HEK293 (cell line): Measurements from ENCODE around the gene LYSMD3.
A peak's percentile ranks its signal among the peaks of the same experiment; 100 is the strongest.

Experiments
- CTCF ChIA-PET: fragments of 350-600 bp; formaldehyde crosslinking; extraction: SDS; loops from one replicate; lab custom pipeline; 2021; ENCODE audit warnings: antibody characterized with exemption; lab: Yijun Ruan, JAX
- POLR2A ChIA-PET: fragments of 300-600 bp; formaldehyde crosslinking; extraction: SDS; loops from one replicate; lab custom pipeline; 2020; ENCODE audit warnings: antibody characterized with exemption, inconsistent platforms; lab: Yijun Ruan, JAX
- H3K27ac ChIP-seq: fragments of 200-500 bp; sonication (Bioruptor generic); 2 replicates; pipeline ENCODE4 v1.5.1; 2014; ENCODE audit warnings: low read depth, low read length, control low read depth, inconsistent platforms; ENCODE audit errors: extremely low read depth
- H3K36me3 ChIP-seq, 2 experiments: fragments of 200-500 bp in 1 of 2; sonication (Bioruptor generic) in 1 of 2; 1 replicate in 1 of 2; 2 replicates in 1 of 2; pipeline ENCODE4 v1.5.1; 2014 to 2017; ENCODE audit warnings: inconsistent platforms in 2 of 2, low read length in 2 of 2; ENCODE audit not compliant: control insufficient read depth in 2 of 2, insufficient read depth in 1 of 2
- H3K4me1 ChIP-seq: fragments of 200-500 bp; sonication (Bioruptor generic); 2 replicates; pipeline ENCODE4 v1.5.1; 2014; ENCODE audit warnings: mild to moderate bottlenecking, low read length, inconsistent platforms; ENCODE audit not compliant: control insufficient read depth, insufficient read depth
- H3K4me3 ChIP-seq: 2 replicates; pipeline ENCODE4 v1.5.1; 2011; ENCODE audit warnings: low read depth, mild to moderate bottlenecking, control low read depth, low read length, moderate library complexity
- H3K9me3 ChIP-seq: fragments of 200-500 bp; sonication (Bioruptor generic); 2 replicates; pipeline ENCODE4 v1.5.1; 2014; ENCODE audit warnings: low read depth, low read length, inconsistent platforms; ENCODE audit not compliant: control insufficient read depth, insufficient read depth
- EGR2 ChIP-seq: fragments of 450-650 bp; formaldehyde crosslinking; IDR thresholded peaks from 2 replicates; pipeline ENCODE4 v1.5.1; 2016; ENCODE audit warnings: low read depth, missing biosample characterization, missing genetic modification characterization
- MYNN ChIP-seq: fragments of 450-650 bp; formaldehyde crosslinking; IDR thresholded peaks from 2 replicates; pipeline ENCODE4 v1.5.1; 2016; ENCODE audit warnings: missing biosample characterization, missing genetic modification characterization, borderline replicate concordance
- PATZ1 ChIP-seq: fragments of 450-650 bp; formaldehyde crosslinking; IDR thresholded peaks from 2 replicates; pipeline ENCODE4 v1.5.1; 2016; ENCODE audit warnings: missing biosample characterization, missing genetic modification characterization
- PRDM4 ChIP-seq: fragments of 450-650 bp; formaldehyde crosslinking; IDR thresholded peaks from 2 replicates; pipeline ENCODE4 v1.5.1; 2017; ENCODE audit warnings: missing biosample characterization, missing genetic modification characterization
- SALL2 ChIP-seq: fragments of 450-650 bp; formaldehyde crosslinking; IDR thresholded peaks from 2 replicates; pipeline ENCODE4 v1.5.0; 2017; ENCODE audit warnings: missing biosample characterization, mild to moderate bottlenecking, missing genetic modification characterization, borderline replicate concordance
- SCRT1 ChIP-seq: fragments of 450-650 bp; formaldehyde crosslinking; IDR thresholded peaks from 2 replicates; pipeline ENCODE4 v1.5.1; 2016; ENCODE audit warnings: missing biosample characterization, missing genetic modification characterization, borderline replicate concordance
- SETDB1 ChIP-seq: IDR thresholded peaks from one replicate; pipeline ENCODE4 v1.6.1; 2017; ENCODE audit warnings: mild to moderate bottlenecking, low read length, moderate library complexity, mixed read lengths; ENCODE audit not compliant: insufficient read length
- SP2 ChIP-seq: fragments of 450-650 bp; formaldehyde crosslinking; IDR thresholded peaks from 2 replicates; pipeline ENCODE4 v1.5.1; 2016; ENCODE audit warnings: missing biosample characterization, missing genetic modification characterization
- SP3 ChIP-seq: fragments of 450-650 bp; formaldehyde crosslinking; IDR thresholded peaks from 2 replicates; pipeline ENCODE4 v1.5.1; 2016; ENCODE audit warnings: missing biosample characterization, missing genetic modification characterization
- ZBTB20 ChIP-seq: fragments of 450-650 bp; formaldehyde crosslinking; IDR thresholded peaks from 2 replicates; pipeline ENCODE4 v1.5.1; 2016; ENCODE audit warnings: missing biosample characterization, missing genetic modification characterization
- ZNF121 ChIP-seq: fragments of 450-650 bp; formaldehyde crosslinking; IDR thresholded peaks from 2 replicates; pipeline ENCODE4 v1.5.1; 2016; ENCODE audit warnings: missing biosample characterization, missing genetic modification characterization
- ZNF155 ChIP-seq: fragments of 450-650 bp; formaldehyde crosslinking; IDR thresholded peaks from 2 replicates; pipeline ENCODE4 v1.5.1; 2016; ENCODE audit warnings: missing biosample characterization, missing genetic modification characterization
- ZNF16 ChIP-seq: fragments of 450-650 bp; formaldehyde crosslinking; IDR thresholded peaks from 2 replicates; pipeline ENCODE4 v1.5.1; 2016; ENCODE audit warnings: low read depth, missing biosample characterization, missing genetic modification characterization
- ZNF169 ChIP-seq: fragments of 450-650 bp; formaldehyde crosslinking; IDR thresholded peaks from 2 replicates; pipeline ENCODE4 v1.5.1; 2016; ENCODE audit warnings: missing biosample characterization, missing genetic modification characterization
- ZNF202 ChIP-seq: fragments of 450-650 bp; formaldehyde crosslinking; IDR thresholded peaks from 2 replicates; pipeline ENCODE4 v1.5.1; 2016; ENCODE audit warnings: missing biosample characterization, missing genetic modification characterization, borderline replicate concordance
- ZNF221 ChIP-seq: fragments of 450-650 bp; formaldehyde crosslinking; IDR thresholded peaks from 2 replicates; pipeline ENCODE4 v1.5.1; 2017; ENCODE audit warnings: missing biosample characterization, missing genetic modification characterization, borderline replicate concordance
- ZNF350 ChIP-seq: fragments of 450-650 bp; formaldehyde crosslinking; IDR thresholded peaks from 2 replicates; pipeline ENCODE4 v1.5.0; 2017; ENCODE audit warnings: missing biosample characterization, mild to moderate bottlenecking, missing genetic modification characterization
- ZNF513 ChIP-seq: fragments of 450-650 bp; IDR thresholded peaks from 2 replicates; pipeline ENCODE4 v1.5.1; 2018; ENCODE audit warnings: missing biosample characterization, missing genetic modification characterization
- ZNF548 ChIP-seq: fragments of 450-650 bp; formaldehyde crosslinking; IDR thresholded peaks from 2 replicates; pipeline ENCODE4 v1.5.1; 2016; ENCODE audit warnings: missing biosample characterization, missing genetic modification characterization
- ZNF596 ChIP-seq: fragments of 450-650 bp; IDR thresholded peaks from 2 replicates; pipeline ENCODE4 v1.5.0; 2018; ENCODE audit warnings: missing biosample characterization, mild to moderate bottlenecking, missing genetic modification characterization, moderate library complexity
- ZNF621 ChIP-seq: fragments of 450-650 bp; formaldehyde crosslinking; IDR thresholded peaks from 2 replicates; pipeline ENCODE4 v1.5.1; 2017; ENCODE audit warnings: missing biosample characterization, missing genetic modification characterization
- TF ChIP-seq, protein P1 (sequence below): fragments of 450-650 bp; formaldehyde crosslinking; conservative IDR thresholded peaks from 2 replicates; pipeline ENCODE4 v1.5.1; 2016; ENCODE audit warnings: low read depth, missing biosample characterization, missing genetic modification characterization
- TF ChIP-seq, protein P2 (sequence below): fragments of 450-650 bp; formaldehyde crosslinking; IDR thresholded peaks from 2 replicates; pipeline ENCODE4 v1.5.1; 2016; ENCODE audit warnings: missing biosample characterization, missing genetic modification characterization

LYSMD3 gene

GRCh38 chr5:90474235-90475107 is 54.9 kb downstream of the LYSMD3 start, which contains the start of the genes MBLAC2 and POLR3G (continued):
- TF ChIP-seq EGR2 (peak; percentile 99), SALL2 (tag by site-specific recombination) (no peak), SP3 (tag by site-specific recombination) (peak; percentile 91), ZNF121 (tag by site-specific recombination) (no peak), ZNF350 (tag by site-specific recombination) (no peak), SCRT1 (no peak), SP2 (tag by site-specific recombination) (peak; percentile 89), ZNF202 (tag by site-specific recombination) (no peak), ZNF596 (tag by site-specific recombination) (no peak; the same call in 1 of the 2 replicates)
- TF ChIP-seq, protein P1, sequence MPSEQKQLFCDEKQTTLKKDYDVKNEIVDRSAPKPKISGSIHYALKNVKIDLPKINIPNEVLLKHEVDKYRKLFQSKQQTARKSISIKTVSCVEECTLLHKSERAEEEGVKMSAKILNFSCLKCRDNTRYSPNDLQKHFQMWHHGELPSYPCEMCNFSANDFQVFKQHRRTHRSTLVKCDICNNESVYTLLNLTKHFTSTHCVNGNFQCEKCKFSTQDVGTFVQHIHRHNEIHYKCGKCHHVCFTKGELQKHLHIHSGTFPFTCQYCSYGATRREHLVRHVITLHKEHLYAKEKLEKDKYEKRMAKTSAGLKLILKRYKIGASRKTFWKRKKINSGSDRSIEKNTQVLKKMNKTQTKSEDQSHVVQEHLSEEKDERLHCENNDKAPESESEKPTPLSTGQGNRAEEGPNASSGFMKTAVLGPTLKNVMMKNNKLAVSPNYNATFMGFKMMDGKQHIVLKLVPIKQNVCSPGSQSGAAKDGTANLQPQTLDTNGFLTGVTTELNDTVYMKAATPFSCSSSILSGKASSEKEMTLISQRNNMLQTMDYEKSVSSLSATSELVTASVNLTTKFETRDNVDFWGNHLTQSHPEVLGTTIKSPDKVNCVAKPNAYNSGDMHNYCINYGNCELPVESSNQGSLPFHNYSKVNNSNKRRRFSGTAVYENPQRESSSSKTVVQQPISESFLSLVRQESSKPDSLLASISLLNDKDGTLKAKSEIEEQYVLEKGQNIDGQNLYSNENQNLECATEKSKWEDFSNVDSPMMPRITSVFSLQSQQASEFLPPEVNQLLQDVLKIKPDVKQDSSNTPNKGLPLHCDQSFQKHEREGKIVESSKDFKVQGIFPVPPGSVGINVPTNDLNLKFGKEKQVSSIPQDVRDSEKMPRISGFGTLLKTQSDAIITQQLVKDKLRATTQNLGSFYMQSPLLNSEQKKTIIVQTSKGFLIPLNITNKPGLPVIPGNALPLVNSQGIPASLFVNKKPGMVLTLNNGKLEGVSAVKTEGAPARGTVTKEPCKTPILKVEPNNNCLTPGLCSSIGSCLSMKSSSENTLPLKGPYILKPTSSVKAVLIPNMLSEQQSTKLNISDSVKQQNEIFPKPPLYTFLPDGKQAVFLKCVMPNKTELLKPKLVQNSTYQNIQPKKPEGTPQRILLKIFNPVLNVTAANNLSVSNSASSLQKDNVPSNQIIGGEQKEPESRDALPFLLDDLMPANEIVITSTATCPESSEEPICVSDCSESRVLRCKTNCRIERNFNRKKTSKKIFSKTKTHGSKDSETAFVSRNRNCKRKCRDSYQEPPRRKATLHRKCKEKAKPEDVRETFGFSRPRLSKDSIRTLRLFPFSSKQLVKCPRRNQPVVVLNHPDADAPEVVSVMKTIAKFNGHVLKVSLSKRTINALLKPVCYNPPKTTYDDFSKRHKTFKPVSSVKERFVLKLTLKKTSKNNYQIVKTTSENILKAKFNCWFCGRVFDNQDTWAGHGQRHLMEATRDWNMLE, result 0 out of 2 replicates have a peak, but pooled peaks have one; percentile 10
- TF ChIP-seq, protein P2, sequence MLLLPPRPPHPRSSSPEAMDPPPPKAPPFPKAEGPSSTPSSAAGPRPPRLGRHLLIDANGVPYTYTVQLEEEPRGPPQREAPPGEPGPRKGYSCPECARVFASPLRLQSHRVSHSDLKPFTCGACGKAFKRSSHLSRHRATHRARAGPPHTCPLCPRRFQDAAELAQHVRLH, result peak; percentile 64

GRCh38 chr5:90473396-90474234 is 55.8 kb downstream of the LYSMD3 start:
- CTCF ChIA-PET, result interaction anchor here (0.9 to 1.8 kb wide), 2 partner anchors 34 to 56 kb away, joined by 3 to 9 read pairs; partner anchors contain the start of gene LYSMD3
- TF ChIP-seq PRDM4 (tag by site-specific recombination) (no peak), ZNF548 (no peak), MYNN (tag by site-specific recombination) (no peak), ZBTB20 (no peak), ZNF621 (tag by site-specific recombination) (no peak), ZNF155 (tag by site-specific recombination) (no peak), ZNF202 (tag by site-specific recombination) (no peak), ZNF16 (tag by site-specific recombination) (no peak), ZNF169 (tag by site-specific recombination) (no peak), ZNF221 (no peak), SETDB1 (no peak), PATZ1 (tag by site-specific recombination) (no peak), ZNF513 (tag by site-specific recombination) (no peak)

More at GRCh38 chr5:90473396-90474234, 55.8 kb downstream of the LYSMD3 start:
- no peaks in the 10 kb centered on the region for H3K4me1 ChIP-seq
- H3K36me3 ChIP-seq, result no peaks in the 10 kb centered on the region
- POLR2A ChIA-PET, result interaction anchor here (1.1 to 1.8 kb wide), 9 partner anchors 10 to 85 kb away, joined by 3 to 15 read pairs (median 4); partner anchors contain the start of genes ADGRV1, CETN3 and LYSMD3
- peak overlapping the region; percentile 73 for H3K4me3 ChIP-seq
- peak overlapping the region; percentile 76 for H3K27ac ChIP-seq
- H3K9me3 ChIP-seq, result no peaks in the 10 kb centered on the region
